ENCODE results near the gene HIBCH. TPM values are rescaled to one million over a fixed set of nuclear protein-coding genes. Genes with fewer than 3 reads are reported as not detected.

Gene HIBCH
- total and polyA plus RNA-seq, 2 donors (not counting 3 experiments of a cell fraction or from before 2014, with no cell fraction given) = 6.4 to 24.7 TPM

GRCh38 chr2:190159453-190159852, 160.2 kb downstream of the HIBCH start:
- Histone ChIP-seq H3K9me3 (replicated peaks; ENCODE audit: control insufficient read depth, insufficient read depth, low read length) (no peaks in the 10 kb centered on the region), H3K9me1 (replicated peaks; ENCODE audit: control insufficient read depth, extremely low read depth, insufficient read depth, low read length) (no peaks in the 10 kb centered on the region), H3K4me3 (replicated peaks in 1 of 3; ENCODE audit: insufficient read depth in 1 of 3, low read depth in 1 of 3, low read length in 3 of 3) (no peak overlapping the region), H3K9ac (replicated peaks; ENCODE audit: extremely low read depth, insufficient read depth, low read length) (no peak overlapping the region), H3K27ac (ENCODE audit: insufficient read depth, low read depth, low read length) (no peak overlapping the region), H3K27me3 (ENCODE audit: control insufficient read depth in 2 of 2, insufficient read depth in 2 of 2, low read length in 2 of 2) (no peaks in the 10 kb centered on the region), H3K4me2 (ENCODE audit: insufficient read depth, low read length) (no peak overlapping the region), H3K36me3 (ENCODE audit: control insufficient read depth in 2 of 2, extremely low read depth in 1 of 2, insufficient read depth in 2 of 2, low read length in 2 of 2) (no peaks in the 10 kb centered on the region), H4K20me1 (replicated peaks; ENCODE audit: control insufficient read depth, extremely low read depth, insufficient read depth, low read length) (no peaks in the 10 kb centered on the region), H3K79me2 (ENCODE audit: control insufficient read depth, insufficient read depth, low read length) (no peaks in the 10 kb centered on the region), H2AFZ (ENCODE audit: low read depth, low read length) (no peak overlapping the region), H3K4me1 (ENCODE audit: control insufficient read depth, extremely low read depth, insufficient read depth, low read length) (no peaks in the 10 kb centered on the region)
- FAIRE-seq (no peak), DNase-seq (ENCODE audit: low read depth, low spot score) (no peak)
- dilution Hi-C loops (cut with MboI; ENCODE audit: extremely low pct_ligation_motif_present, low sequenced_read_pairs) = no loop called here
- ChIA-PET POLR2A (no interaction called here), CTCF (interaction anchor here (1.6 kb wide), 1 partner anchor 31 kb away, joined by 3 read pairs; no protein-coding TSS in a partner anchor)
- BruUV-seq (replicated peaks) = no TSS peak
- TF ChIP-seq EZH2 (IDR thresholded peaks at IDR 0.05; ENCODE audit: borderline replicate concordance, low read depth, low read length, severe bottlenecking) (no peak), FOS (IDR thresholded peaks at IDR 0.05; ENCODE audit: borderline replicate concordance, insufficient read depth, low read length) (no peak), MAX (IDR thresholded peaks at IDR 0.05; ENCODE audit: insufficient read depth, insufficient read length) (no peak), MYC (IDR thresholded peaks at IDR 0.05; ENCODE audit: low read depth, low read length) (no peak)
- TF ChIP-seq, protein P1, sequence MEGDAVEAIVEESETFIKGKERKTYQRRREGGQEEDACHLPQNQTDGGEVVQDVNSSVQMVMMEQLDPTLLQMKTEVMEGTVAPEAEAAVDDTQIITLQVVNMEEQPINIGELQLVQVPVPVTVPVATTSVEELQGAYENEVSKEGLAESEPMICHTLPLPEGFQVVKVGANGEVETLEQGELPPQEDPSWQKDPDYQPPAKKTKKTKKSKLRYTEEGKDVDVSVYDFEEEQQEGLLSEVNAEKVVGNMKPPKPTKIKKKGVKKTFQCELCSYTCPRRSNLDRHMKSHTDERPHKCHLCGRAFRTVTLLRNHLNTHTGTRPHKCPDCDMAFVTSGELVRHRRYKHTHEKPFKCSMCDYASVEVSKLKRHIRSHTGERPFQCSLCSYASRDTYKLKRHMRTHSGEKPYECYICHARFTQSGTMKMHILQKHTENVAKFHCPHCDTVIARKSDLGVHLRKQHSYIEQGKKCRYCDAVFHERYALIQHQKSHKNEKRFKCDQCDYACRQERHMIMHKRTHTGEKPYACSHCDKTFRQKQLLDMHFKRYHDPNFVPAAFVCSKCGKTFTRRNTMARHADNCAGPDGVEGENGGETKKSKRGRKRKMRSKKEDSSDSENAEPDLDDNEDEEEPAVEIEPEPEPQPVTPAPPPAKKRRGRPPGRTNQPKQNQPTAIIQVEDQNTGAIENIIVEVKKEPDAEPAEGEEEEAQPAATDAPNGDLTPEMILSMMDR (IDR thresholded peaks at IDR 0.05; ENCODE audit: extremely low read depth in 1 of 2, insufficient read depth in 1 of 2, low read depth in 1 of 2, low read length in 2 of 2) = no peak
- intact Hi-C loops (cut with micrococcal nuclease) = no loop called here
